HCT116 (cell line): ENCODE results near the gene PEAK3.

Experiments
- EZH2 ChIP-seq: fragments of 200-600 bp; sonication (generic); IDR thresholded peaks from 2 replicates; pipeline ENCODE4 v1.6.1; 2017; ENCODE audit warnings: antibody characterized with exemption, mixed run types
- POLR2A ChIP-seq: IDR thresholded peaks from 2 replicates; pipeline ENCODE4 v1.7.0; 2011; ENCODE audit warnings: borderline replicate concordance; ENCODE audit not compliant: insufficient read depth, insufficient read length; ENCODE audit errors: extremely low read depth
- RAD21 ChIP-seq: IDR thresholded peaks from 2 replicates; pipeline ENCODE4 v1.6.1; 2012; ENCODE audit warnings: low read depth, mild to moderate bottlenecking
- REST ChIP-seq: IDR thresholded peaks from 2 replicates; pipeline ENCODE4 v1.6.1; 2012; ENCODE audit warnings: low read depth
- ZBTB33 ChIP-seq: IDR thresholded peaks from 2 replicates; pipeline ENCODE4 v1.6.1; 2011; ENCODE audit warnings: mild to moderate bottlenecking, low read length, moderate library complexity; ENCODE audit not compliant: insufficient replicate concordance; ENCODE audit errors: extremely low read depth

- no peak for TF ChIP-seq POLR2A
- no peak for TF ChIP-seq ZBTB33
- TF ChIP-seq RAD21: no peak
- no peak for TF ChIP-seq REST
- TF ChIP-seq EZH2: no peak
Observed at GRCh38 chr19:2227415-2228156, 54.4 kb downstream of the PEAK3 start.
